ENCODE data around the gene NRF1.
"Not testable (repeated sequence)": the region's sequence is repeated elsewhere in the genome, so short reads cannot be mapped to it uniquely, and the experiment has no call there.

Gene NRF1

DNA sequence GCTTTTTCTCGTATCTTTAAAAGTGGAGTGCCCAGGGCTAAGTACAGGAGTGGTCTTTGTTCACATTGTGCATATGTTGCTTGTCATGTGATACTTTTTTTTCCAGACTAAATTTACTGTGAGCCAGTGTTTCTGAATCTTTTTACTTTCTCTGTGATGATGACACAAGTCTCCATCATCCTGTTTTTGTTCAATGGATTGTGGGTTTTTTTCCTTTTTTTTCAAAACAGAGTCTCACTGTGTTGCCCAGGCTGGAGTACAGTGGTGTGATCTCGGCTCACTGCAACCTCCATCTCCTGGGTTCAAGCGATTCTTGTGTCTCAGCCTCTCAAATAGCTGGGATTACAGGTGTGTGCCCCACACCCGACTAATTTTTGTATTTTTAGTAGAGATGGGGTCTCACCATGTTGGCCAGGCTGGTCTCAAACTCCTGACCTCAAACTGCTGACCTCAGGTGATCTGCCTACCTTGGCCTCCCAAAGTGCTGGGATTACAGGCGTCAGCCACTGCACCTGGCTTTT is 24.6 kb downstream of the NRF1 start:
- H3K9me3 ChIP-seq (ENCODE audit: control insufficient read depth, low read length); H3K4me3 ChIP-seq (ENCODE audit: low read length); H3K4me1 ChIP-seq (ENCODE audit: control insufficient read depth, insufficient read depth, low read length); H3K27me3 ChIP-seq (ENCODE audit: control insufficient read depth, insufficient read depth, low read length); H3K9ac ChIP-seq (ENCODE audit: low read length); H3K36me3 ChIP-seq (ENCODE audit: control insufficient read depth, insufficient read depth, low read length): not testable (repeated sequence)

DNA sequence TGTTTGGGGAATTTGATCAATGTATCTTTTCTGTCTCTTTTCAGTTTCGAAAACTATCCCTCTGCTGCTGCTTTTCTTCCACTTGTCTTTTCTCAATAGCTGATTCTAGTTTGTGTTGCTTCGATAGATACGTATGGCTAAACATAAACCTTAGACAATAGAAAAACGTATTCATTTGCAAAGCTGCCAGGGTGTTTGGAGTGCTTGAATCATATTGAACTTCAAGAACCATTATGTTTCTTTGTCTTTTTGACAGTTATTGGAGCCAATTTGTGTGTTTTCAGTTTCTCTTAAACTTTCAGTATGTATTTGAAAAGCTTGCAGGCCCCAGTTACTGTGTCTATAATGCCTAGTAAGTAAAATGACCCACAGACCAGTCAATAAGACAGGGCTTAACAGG is 25.1 kb downstream of the NRF1 start:
- no peaks in the 10 kb centered on the region for H3K9me3 ChIP-seq (ENCODE audit: control insufficient read depth, low read length)
- H3K36me3 ChIP-seq (ENCODE audit: control insufficient read depth, insufficient read depth, low read length), result no peaks in the 10 kb centered on the region
- H3K9ac ChIP-seq (ENCODE audit: low read length), result no peak overlapping the region

DNA sequence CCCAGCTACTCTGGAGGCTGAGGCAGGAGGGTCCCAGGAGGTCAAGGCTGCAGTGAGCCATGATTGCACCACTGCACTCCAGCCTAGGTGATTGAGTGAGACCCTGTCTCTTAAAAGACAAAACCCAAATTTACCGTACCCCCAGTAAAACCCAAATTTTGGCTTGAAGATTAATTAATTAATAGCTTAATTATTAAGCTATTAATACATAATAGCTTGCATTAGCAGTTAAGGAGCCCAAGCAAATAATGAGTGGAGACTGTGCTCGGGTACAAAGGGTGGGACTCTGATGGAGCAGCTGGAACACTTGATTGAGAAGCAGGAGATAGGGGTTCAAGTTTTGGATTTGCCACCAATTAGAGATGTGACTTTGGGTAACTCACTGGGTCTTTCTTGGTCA is 28.9 kb downstream of the NRF1 start:
- Histone ChIP-seq H3K27me3 (ENCODE audit: control insufficient read depth, insufficient read depth, low read length) (no peaks in the 10 kb centered on the region), H3K36me3 (ENCODE audit: control insufficient read depth, insufficient read depth, low read length) (no peaks in the 10 kb centered on the region), H3K9ac (ENCODE audit: low read length) (no peak overlapping the region), H3K4me1 (ENCODE audit: control insufficient read depth, insufficient read depth, low read length) (no peaks in the 10 kb centered on the region), H3K4me3 (ENCODE audit: low read length) (no peak overlapping the region), H3K9me3 (ENCODE audit: control insufficient read depth, low read length) (no peaks in the 10 kb centered on the region)

More for the DNA sequence above, 25.1 kb downstream of the NRF1 start:
- Histone ChIP-seq H3K27me3 (ENCODE audit: control insufficient read depth, insufficient read depth, low read length) (no peaks in the 10 kb centered on the region), H3K4me3 (ENCODE audit: low read length) (no peak overlapping the region), H3K4me1 (ENCODE audit: control insufficient read depth, insufficient read depth, low read length) (no peaks in the 10 kb centered on the region)

DNA sequence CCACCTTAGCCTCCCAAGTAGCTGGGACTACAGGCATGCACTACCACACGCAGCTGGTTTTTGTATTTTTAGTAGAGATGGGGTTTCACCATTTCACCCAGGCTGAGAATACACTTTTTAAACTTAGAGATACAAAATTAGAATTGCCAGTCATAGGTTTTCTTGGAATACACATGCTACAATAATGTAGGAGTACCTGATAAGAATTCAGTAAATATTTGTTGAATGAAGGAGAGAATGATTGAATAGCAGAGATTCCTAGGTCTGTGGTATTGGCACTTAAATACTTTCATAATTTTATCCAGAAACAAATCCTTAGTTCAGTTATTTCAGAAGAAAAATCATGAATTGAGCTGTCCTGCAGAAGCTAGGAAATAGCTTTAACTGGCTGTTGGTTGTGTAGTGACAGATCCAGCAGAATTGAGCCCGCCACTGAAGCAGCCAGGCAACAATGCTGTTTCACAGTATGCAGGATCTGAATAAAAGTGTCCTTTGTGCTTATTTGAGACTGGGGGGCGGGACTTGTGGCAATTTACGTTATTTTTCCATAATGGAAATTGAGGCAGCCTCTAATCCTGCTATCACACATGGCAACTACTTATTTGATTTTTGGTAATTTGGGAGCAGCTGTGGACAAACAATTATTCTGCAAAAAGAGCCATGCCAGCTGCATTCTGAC is 31.5 kb downstream of the NRF1 start:
- no peak overlapping the region for H3K9ac ChIP-seq (ENCODE audit: low read length)
- H3K9me3 ChIP-seq (ENCODE audit: control insufficient read depth, low read length), result no peaks in the 10 kb centered on the region

DNA sequence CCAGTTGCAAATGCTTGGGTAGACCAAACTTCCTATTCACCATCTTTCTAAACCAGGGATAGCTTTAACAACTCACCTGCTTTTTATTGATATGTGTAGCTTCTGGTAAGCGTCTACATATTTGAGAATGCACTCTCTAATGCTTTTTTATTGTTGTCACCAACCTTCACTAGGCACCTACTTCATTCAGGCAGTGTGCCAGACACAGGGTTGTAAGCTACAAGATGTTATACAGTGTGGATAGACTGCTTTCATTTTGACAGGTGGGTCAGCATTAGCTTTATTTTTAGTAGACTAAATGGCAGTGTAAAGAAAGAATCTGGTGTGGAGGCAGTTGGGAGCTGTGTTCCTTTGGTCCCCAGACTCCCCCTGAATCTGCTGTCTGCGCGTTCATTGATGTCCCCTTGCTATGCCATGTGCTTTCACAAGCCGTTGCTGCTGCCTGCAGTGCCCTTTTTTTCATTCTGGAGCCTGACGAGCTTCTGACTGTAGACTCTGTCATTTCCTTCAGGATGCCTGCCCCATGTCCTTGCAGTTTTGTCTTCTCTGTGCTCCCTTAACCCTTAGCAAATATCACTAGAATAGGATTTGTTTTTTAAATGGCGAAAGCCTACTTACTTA is 32.1 kb downstream of the NRF1 start:
- Histone ChIP-seq H3K36me3 (ENCODE audit: control insufficient read depth, insufficient read depth, low read length) (no peaks in the 10 kb centered on the region), H3K9me3 (ENCODE audit: control insufficient read depth, low read length) (no peaks in the 10 kb centered on the region), H3K27me3 (ENCODE audit: control insufficient read depth, insufficient read depth, low read length) (no peaks in the 10 kb centered on the region), H3K4me1 (ENCODE audit: control insufficient read depth, insufficient read depth, low read length) (no peaks in the 10 kb centered on the region), H3K4me3 (ENCODE audit: low read length) (no peak overlapping the region), H3K9ac (ENCODE audit: low read length) (no peak overlapping the region)

More for the DNA sequence above, 31.5 kb downstream of the NRF1 start:
- Histone ChIP-seq H3K4me3 (ENCODE audit: low read length) (no peak overlapping the region), H3K4me1 (ENCODE audit: control insufficient read depth, insufficient read depth, low read length) (no peaks in the 10 kb centered on the region), H3K27me3 (ENCODE audit: control insufficient read depth, insufficient read depth, low read length) (no peaks in the 10 kb centered on the region), H3K36me3 (ENCODE audit: control insufficient read depth, insufficient read depth, low read length) (no peaks in the 10 kb centered on the region)

DNA sequence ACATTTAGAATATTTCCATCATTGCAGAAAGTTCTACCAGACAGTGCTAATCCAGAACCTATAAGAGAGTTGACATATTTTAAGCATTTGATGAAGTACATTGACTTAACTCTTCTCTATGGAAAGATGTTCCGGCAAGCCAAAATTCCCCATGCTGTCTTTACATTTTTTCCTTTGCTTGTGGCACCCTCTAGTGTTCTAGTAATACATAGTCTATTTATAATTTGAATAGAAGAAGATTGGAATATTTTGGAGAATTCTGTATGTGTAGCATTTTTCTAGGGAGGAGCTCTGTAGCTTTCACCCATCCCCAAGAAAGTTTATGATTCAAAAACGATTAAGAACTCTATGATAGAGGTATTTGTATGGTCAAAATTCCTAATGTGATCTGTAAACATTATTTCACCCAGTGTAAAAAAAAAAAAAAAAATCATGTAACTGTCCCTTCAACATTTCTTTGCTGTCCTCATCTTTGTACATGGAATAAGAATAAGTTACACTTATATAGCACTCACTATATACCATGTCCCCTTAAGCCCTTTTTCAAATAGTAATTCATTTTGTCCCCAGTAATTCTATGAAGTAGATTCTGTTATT is 33.2 kb downstream of the NRF1 start:
- peaks cover 4% of the 10 kb centered on the region for H3K4me1 ChIP-seq (ENCODE audit: control insufficient read depth, insufficient read depth, low read length)
- H3K4me3 ChIP-seq (ENCODE audit: low read length), result no peak overlapping the region
- no peaks in the 10 kb centered on the region for H3K9me3 ChIP-seq (ENCODE audit: control insufficient read depth, low read length)

DNA sequence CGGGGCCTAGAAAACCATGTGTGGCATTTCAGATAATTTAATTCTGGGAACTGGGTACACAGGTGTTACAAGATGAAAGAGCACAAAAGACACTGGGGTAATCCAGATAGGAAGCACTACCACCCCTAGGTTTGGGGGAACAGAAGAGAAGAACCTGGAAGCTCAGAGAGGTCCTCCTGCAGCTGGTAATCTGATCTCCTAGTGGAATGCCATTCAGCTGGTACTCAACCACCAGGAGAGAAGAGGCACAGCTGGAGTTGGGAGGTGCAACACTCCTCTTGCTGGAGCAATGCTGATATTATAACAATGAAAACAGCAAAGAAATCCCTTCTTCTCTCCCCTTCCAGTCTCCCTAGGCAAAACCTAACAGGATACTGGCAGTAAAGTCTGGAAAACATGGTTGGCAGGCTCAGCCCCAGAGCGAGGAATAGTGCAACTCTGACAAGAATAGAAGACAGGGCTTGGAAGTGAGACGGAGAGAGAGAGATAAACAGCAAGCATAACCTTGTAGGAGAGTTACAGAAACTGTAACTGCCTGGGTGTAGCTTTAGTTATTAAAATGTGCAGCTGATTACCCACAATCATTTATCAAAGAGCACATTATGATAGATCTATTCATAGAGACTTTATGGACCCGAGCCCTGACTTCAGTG is 35.0 kb downstream of the NRF1 start:
- Histone ChIP-seq H3K9me3 (ENCODE audit: control insufficient read depth, low read length) (no peaks in the 10 kb centered on the region), H3K9ac (ENCODE audit: low read length) (no peak overlapping the region), H3K27me3 (ENCODE audit: control insufficient read depth, insufficient read depth, low read length) (no peaks in the 10 kb centered on the region), H3K4me1 (ENCODE audit: control insufficient read depth, insufficient read depth, low read length) (peaks cover 4% of the 10 kb centered on the region), H3K4me3 (ENCODE audit: low read length) (no peak overlapping the region), H3K36me3 (ENCODE audit: control insufficient read depth, insufficient read depth, low read length) (no peaks in the 10 kb centered on the region)

More for the DNA sequence above, 33.2 kb downstream of the NRF1 start:
- H3K36me3 ChIP-seq (ENCODE audit: control insufficient read depth, insufficient read depth, low read length), result no peaks in the 10 kb centered on the region
- H3K27me3 ChIP-seq (ENCODE audit: control insufficient read depth, insufficient read depth, low read length), result no peaks in the 10 kb centered on the region
- H3K9ac ChIP-seq (ENCODE audit: low read length), result no peak overlapping the region

DNA sequence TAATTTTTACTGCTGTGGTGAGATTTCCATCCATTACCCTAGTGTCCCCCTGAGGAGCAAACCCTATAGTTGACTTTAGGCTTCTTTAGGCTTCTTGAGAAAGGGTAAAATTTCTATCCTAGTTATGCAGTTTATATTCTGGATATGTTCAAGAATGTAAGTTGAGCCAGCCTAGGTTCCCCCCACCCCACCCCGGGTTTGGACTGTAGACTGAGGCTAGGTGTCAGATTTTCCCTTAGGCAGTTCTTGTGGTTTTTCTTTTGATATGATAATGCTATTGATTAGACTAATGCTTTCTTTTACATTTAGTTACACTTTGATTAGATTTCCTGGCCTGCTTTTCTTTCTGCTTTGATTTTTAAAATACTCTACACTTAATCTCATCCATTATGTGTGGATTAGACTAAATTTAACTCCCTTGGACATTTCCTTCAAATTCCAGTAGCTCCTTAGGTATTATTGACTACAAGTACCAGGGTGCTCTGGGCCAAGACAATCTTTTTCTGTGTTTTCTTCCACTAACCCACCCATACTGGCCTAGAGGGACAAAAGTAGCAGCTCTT is 37.7 kb downstream of the NRF1 start:
- Histone ChIP-seq H3K9ac (ENCODE audit: low read length) (no peak overlapping the region), H3K4me1 (ENCODE audit: control insufficient read depth, insufficient read depth, low read length) (peaks cover 4% of the 10 kb centered on the region), H3K4me3 (ENCODE audit: low read length) (no peak overlapping the region), H3K36me3 (ENCODE audit: control insufficient read depth, insufficient read depth, low read length) (no peaks in the 10 kb centered on the region), H3K27me3 (ENCODE audit: control insufficient read depth, insufficient read depth, low read length) (no peaks in the 10 kb centered on the region), H3K9me3 (ENCODE audit: control insufficient read depth, low read length) (no peaks in the 10 kb centered on the region)

DNA sequence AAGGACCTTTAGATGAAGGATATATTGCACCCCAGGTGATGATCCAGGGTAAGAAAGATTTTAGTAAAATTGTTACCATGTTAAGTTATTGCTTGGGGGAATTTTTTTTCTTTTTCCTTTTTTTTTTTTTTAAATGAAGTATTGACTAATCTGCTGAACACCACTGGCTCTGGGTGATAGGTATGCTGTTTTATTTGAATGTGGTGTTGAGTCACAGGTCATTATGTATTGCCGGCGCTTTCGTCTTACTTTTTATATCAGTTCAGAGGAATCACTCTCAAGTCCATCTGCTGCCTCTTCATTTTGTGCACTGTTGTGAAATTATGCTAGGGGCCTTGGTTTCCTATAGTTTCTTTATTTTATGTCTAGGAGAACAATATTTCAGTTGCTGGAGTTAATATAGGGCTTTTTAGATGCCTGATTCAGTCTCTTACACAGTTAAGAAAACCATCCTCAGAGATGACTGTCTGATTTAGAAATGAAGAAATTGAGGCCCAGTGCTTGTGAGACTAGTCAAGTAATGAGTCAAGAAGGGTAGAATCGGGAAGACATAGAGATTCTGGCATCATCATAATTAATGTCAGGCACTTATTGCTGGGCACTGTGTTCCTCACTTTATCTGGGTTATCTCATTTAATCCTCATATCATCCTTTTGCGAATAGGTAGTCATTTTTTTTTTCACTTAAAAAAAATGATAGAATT is 38.7 kb downstream of the NRF1 start:
- Histone ChIP-seq H3K9ac (ENCODE audit: low read length) (no peak overlapping the region), H3K27me3 (ENCODE audit: control insufficient read depth, insufficient read depth, low read length) (no peaks in the 10 kb centered on the region), H3K4me1 (ENCODE audit: control insufficient read depth, insufficient read depth, low read length) (peaks cover 4% of the 10 kb centered on the region), H3K36me3 (ENCODE audit: control insufficient read depth, insufficient read depth, low read length) (no peaks in the 10 kb centered on the region), H3K9me3 (ENCODE audit: control insufficient read depth, low read length) (no peaks in the 10 kb centered on the region), H3K4me3 (ENCODE audit: low read length) (no peak overlapping the region)

DNA sequence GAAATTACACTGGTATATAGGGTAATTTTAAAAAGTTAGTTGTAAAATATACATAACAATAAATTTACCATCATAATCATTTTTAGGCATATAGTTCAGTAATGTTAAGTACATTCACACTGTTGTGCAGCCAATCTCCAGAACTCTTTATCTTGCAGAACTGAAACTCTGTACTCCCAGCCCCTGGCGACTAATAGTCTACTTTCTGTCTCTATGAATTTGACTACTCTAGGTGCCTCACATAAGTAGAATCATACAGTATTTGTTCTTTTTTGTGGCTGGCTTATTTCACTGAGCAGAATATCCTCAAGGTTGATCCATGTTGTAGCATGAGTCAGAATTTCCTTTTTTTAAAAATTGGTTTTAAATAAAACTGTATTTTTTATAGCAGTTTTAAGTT is 41.4 kb downstream of the NRF1 start:
- H3K9ac ChIP-seq (ENCODE audit: low read length), result no peak overlapping the region
- H3K4me1 ChIP-seq (ENCODE audit: control insufficient read depth, insufficient read depth, low read length), result peaks cover 4% of the 10 kb centered on the region
- H3K27me3 ChIP-seq (ENCODE audit: control insufficient read depth, insufficient read depth, low read length), result no peaks in the 10 kb centered on the region
- H3K4me3 ChIP-seq (ENCODE audit: low read length), result no peak overlapping the region
- no peaks in the 10 kb centered on the region for H3K36me3 ChIP-seq (ENCODE audit: control insufficient read depth, insufficient read depth, low read length)
- no peaks in the 10 kb centered on the region for H3K9me3 ChIP-seq (ENCODE audit: control insufficient read depth, low read length)

DNA sequence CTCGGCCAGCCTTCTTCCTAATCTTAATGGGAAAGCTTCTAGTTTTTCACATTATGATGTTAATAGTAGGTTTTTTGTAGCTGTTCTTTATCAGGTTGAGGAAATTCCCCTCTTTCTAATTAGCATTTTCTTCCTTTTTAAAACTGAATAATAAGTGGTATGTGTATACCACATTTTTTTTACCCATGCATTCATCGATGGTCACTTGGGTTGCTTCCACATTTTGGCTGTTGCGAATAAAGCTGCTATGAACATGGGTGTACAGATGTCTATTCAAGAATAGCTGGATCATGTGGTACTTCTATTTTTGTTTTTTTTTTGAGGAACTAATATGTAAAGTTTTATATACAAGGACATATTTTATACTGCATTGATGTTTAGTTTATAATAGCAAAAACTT is 44.3 kb downstream of the NRF1 start:
- Histone ChIP-seq H3K9ac (ENCODE audit: low read length) (no peak overlapping the region), H3K27me3 (ENCODE audit: control insufficient read depth, insufficient read depth, low read length) (no peaks in the 10 kb centered on the region), H3K4me1 (ENCODE audit: control insufficient read depth, insufficient read depth, low read length) (no peaks in the 10 kb centered on the region), H3K9me3 (ENCODE audit: control insufficient read depth, low read length) (no peaks in the 10 kb centered on the region), H3K4me3 (ENCODE audit: low read length) (no peak overlapping the region), H3K36me3 (ENCODE audit: control insufficient read depth, insufficient read depth, low read length) (no peaks in the 10 kb centered on the region)

Data from mucosa of stomach (tissue), 1 donor.